ENCODE measurements around the gene TRAPPC5.
A peak's percentile ranks its signal among the peaks of the same experiment; 100 is the strongest.

Gene TRAPPC5

GRCh38 chr19:7732045-7732444 is 51.4 kb downstream of the TRAPPC5 start, which contains the start of gene CLEC4G:
CLEC4G (minus strand) TSS chr19:7732110; CDS start chr19:7732102, 8 bp downstream.
- no peak for DNase-seq (ENCODE audit: low spot score)

GRCh38 chr19:7733376-7733775 is 52.7 kb downstream of the TRAPPC5 start:
- DNase-seq (ENCODE audit: low spot score): no peak

GRCh38 chr19:7734220-7735203 is 53.9 kb downstream of the TRAPPC5 start:
- peak; percentile 53 for DNase-seq (ENCODE audit: low spot score)

GRCh38 chr19:7736148-7736547 is 55.5 kb downstream of the TRAPPC5 start:
- DNase-seq (ENCODE audit: low spot score): no peak

- DNase-seq (ENCODE audit: low spot score): no peak
Observed at GRCh38 chr19:7737215-7737614, 56.6 kb downstream of the TRAPPC5 start.

Data from GM03348 (cell line).